Left ventricle myocardium inferior (tissue), 1 donor: ENCODE data around the gene GGN. TPM values are rescaled to one million over a fixed set of nuclear protein-coding genes. Genes with fewer than 3 reads are reported as not detected.

Experiments used
- DNase-seq: peaks from one replicate; pipeline ENCODE4 v3.0.0-alpha.2; 2020
- H3K27ac ChIP-seq: fragments of 200-600 bp; replicated peaks from 2 replicates; pipeline ENCODE4 v1.8.0; 2021
- H3K27me3 ChIP-seq: fragments of 200-600 bp; 2 replicates; pipeline ENCODE4 v1.8.0; 2021; ENCODE audit warnings: low read depth
- H3K36me3 ChIP-seq: fragments of 200-600 bp; 2 replicates; pipeline ENCODE4 v1.8.0; 2021
- H3K4me1 ChIP-seq: fragments of 200-600 bp; 2 replicates; pipeline ENCODE4 v1.8.0; 2021
- H3K4me3 ChIP-seq: fragments of 200-600 bp; 2 replicates; pipeline ENCODE4 v1.8.0; 2021; ENCODE audit warnings: mild to moderate bottlenecking, moderate library complexity
- H3K9me3 ChIP-seq: fragments of 200-600 bp; replicated peaks from 2 replicates; pipeline ENCODE4 v1.8.0; 2021
- intact Hi-C: fragments of 100-400 bp; cut with micrococcal nuclease; formaldehyde crosslinking; loops from one replicate; pipeline ENCODE4 v1.11.0; 2022
- total RNA-seq: library from RNA; stranded (reverse); fragmentation: NEBNext Ultra II Directional; extraction: Animal tissue kit (Norgen Biotek cat#: 25700); gene quantifications from one replicate; pipeline ENCODE4 v1.2.1, GENCODE V29; 2021
- TF ChIP-seq, protein P1 (sequence below): fragments of 200-600 bp; IDR thresholded peaks from 2 replicates; pipeline ENCODE4 v1.8.0; 2021; ENCODE audit warnings: antibody characterized with exemption, mild to moderate bottlenecking, borderline replicate concordance
- donor health status: DM: no; HTN: yes; CAD: no; lungs with severe emphysema.

Gene GGN
- total RNA-seq, 1 donor from 2014 or later: not detected

DNA sequence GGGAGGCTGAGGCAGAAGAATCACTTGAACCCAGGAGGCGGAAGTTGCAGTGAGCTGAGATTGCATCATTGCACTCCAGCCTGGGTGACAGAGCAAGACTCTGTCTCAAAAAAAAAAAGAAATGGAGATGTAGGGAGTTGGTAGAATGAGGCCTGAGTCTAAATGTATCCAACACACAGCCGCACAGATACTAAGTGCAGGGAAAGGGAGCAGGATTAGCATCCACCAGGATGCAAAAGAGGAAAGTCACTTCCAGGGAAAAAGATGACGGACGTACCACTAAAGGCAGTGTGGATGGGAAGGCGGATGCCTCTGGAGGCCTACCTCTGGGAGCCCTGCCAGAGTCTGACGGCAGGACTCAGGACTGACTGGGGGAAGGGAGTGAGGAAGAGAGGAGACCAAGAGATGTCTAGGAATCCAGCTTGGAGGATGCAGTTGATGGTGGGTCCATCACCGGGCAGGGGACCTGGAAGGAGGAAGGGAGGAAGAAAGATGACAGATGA, 21.8 kb upstream of the GGN start:
- Histone ChIP-seq H3K4me3 (no peak overlapping the region), H3K9me3 (no peaks in the 10 kb centered on the region), H3K4me1 (no peaks in the 10 kb centered on the region), H3K27ac (no peak overlapping the region), H3K36me3 (peaks cover 28% of the 10 kb centered on the region), H3K27me3 (peaks cover 8% of the 10 kb centered on the region)
- intact Hi-C loops: loop anchor here (10.0 kb wide), 1 partner anchor 225 kb away; no protein-coding TSS in a partner anchor
- TF ChIP-seq, protein P1, sequence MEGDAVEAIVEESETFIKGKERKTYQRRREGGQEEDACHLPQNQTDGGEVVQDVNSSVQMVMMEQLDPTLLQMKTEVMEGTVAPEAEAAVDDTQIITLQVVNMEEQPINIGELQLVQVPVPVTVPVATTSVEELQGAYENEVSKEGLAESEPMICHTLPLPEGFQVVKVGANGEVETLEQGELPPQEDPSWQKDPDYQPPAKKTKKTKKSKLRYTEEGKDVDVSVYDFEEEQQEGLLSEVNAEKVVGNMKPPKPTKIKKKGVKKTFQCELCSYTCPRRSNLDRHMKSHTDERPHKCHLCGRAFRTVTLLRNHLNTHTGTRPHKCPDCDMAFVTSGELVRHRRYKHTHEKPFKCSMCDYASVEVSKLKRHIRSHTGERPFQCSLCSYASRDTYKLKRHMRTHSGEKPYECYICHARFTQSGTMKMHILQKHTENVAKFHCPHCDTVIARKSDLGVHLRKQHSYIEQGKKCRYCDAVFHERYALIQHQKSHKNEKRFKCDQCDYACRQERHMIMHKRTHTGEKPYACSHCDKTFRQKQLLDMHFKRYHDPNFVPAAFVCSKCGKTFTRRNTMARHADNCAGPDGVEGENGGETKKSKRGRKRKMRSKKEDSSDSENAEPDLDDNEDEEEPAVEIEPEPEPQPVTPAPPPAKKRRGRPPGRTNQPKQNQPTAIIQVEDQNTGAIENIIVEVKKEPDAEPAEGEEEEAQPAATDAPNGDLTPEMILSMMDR: no peak
- DNase-seq: peak; percentile 52

DNA sequence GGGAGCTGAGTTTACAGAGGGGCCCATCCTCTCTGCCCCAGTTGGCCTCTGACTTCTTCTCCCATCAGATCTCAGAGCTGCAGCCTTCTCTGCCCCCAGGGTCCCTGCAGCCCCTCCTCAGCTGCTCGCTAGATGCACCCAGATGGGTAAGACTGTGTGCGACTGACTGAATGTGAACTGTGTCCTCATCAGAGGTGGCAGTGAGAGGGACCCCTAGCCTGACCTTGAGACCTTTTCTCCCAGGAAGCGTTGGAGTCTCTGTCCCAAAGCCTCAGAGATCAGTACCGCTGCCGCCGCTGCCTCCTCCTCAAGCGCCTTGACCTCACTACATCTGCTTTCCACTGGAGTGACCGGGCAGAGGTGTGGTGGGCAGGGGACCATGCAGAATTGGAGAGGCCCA, 17.4 kb upstream of the GGN start:
- Histone ChIP-seq H3K27me3 (peaks cover 14% of the 10 kb centered on the region), H3K27ac (no peak overlapping the region), H3K4me1 (peaks cover 18% of the 10 kb centered on the region), H3K4me3 (no peak overlapping the region), H3K9me3 (no peaks in the 10 kb centered on the region), H3K36me3 (peaks cover 29% of the 10 kb centered on the region)
- intact Hi-C loops: loop anchor here (10.0 kb wide), 1 partner anchor 230 kb away; no protein-coding TSS in a partner anchor
- no peak for DNase-seq
- TF ChIP-seq, protein P1: no peak

DNA sequence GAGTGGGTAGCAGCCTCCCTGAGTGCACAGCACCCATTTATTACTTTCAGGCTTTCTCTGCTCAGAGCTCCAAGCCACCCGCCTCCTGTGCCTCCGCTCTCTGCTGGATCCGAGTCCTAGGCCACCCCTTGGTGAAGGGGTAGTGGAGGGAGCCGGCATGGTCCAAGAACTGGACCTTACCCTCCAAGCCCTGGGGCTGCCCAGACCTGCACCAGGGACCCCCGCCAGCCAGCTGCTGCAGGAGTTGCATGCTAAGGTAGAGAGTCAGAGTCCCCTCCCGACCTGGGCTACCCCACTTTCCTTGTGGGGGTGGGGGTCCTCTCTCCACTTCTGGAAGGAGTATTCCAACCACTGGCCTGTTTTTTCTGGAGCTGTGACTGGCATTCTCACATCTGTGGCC, 17.0 kb upstream of the GGN start:
- no peak for DNase-seq
- intact Hi-C loops: loop anchor here (10.0 kb wide), 1 partner anchor 230 kb away; no protein-coding TSS in a partner anchor
- Histone ChIP-seq H3K9me3 (no peaks in the 10 kb centered on the region), H3K36me3 (peaks cover 29% of the 10 kb centered on the region), H3K4me1 (peaks cover 18% of the 10 kb centered on the region), H3K4me3 (no peak overlapping the region), H3K27me3 (peaks cover 18% of the 10 kb centered on the region), H3K27ac (no peak overlapping the region)
- TF ChIP-seq, protein P1: no peak

DNA sequence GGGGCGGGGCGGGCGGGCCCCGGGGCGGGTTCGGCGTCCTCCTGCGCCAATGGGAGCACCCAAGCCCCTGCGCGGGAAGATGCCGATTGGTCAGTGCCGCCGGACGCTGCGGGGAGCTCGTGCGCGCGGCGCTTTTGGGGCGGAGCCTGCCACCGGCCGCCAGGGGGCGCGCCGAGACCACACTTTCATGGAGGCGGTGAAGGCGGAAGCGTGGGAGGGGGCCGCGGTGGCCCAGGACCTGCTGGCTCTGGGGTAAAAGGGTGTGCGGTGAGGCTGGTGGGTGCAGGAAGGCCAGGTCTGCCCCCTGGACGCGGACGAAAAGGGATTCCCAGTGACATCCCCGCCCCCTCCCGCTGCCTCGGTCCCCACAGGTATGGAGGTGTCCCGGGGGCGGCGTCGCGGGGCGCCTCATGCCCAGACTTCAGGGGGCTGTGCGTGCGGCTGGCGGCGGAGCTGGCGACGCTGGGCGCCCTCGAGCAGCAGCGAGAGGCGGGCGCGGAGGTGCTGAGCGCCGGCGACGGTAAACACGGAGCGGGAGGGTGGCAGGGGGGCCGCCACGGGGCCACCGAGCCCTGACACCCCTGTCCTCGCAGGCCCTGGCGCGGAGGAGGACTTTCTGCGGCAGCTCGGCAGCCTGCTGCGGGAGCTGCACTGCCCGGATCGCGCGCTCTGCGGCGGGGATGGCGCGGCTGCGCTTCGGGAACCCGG, 15.3 kb upstream of the GGN start, which contains the start of gene FAM98C:
TSS of gene FAM98C (plus strand) at position 127 of the 708 bp plus-strand sequence. CDS start at position 188, 61 bp downstream.
- H3K36me3 ChIP-seq: peaks cover 26% of the 10 kb centered on the region
- peak within 1 kb of the TSS; percentile 84 for H3K27ac ChIP-seq
- intact Hi-C loops: loop anchor here (10.0 kb wide), 1 partner anchor 232 kb away; no protein-coding TSS in a partner anchor
- H3K9me3 ChIP-seq: no peaks in the 10 kb centered on the region
- peaks cover 36% of the 10 kb centered on the region for H3K27me3 ChIP-seq
- TF ChIP-seq, protein P1: peak; percentile 99
- H3K4me1 ChIP-seq: peaks cover 18% of the 10 kb centered on the region
- DNase-seq: peak; percentile 96
- H3K4me3 ChIP-seq: peak within 1 kb of the TSS; percentile 96

DNA sequence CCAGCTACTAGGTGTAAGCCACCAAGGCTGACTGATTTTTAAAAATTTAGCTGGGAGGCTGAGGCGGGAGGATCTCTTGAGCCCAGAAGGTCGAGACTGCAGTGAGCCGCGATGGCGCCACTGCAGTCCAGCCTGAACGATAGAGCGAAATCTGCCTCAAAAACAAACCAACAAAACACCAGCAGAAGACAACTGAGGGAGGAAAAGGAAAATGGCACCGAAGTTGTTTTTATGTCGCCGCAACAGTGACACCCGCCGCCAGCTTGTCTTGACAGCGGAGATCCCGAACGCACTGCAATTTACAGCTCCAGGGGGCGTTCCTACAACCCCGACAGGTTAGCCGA, 14.8 kb upstream of the GGN start:
- H3K4me3 ChIP-seq: peak overlapping the region; percentile 96
- no peak for DNase-seq
- no peaks in the 10 kb centered on the region for H3K9me3 ChIP-seq
- intact Hi-C loops: loop anchor here (10.0 kb wide), 1 partner anchor 232 kb away; no protein-coding TSS in a partner anchor
- peak overlapping the region; percentile 84 for H3K27ac ChIP-seq
- TF ChIP-seq, protein P1: no peak
- peaks cover 41% of the 10 kb centered on the region for H3K27me3 ChIP-seq
- H3K36me3 ChIP-seq: peaks cover 22% of the 10 kb centered on the region
- H3K4me1 ChIP-seq: peaks cover 18% of the 10 kb centered on the region
